H7 (cell line): ENCODE measurements around the gene ENO2. TPM values are rescaled to one million over a fixed set of nuclear protein-coding genes. Genes with fewer than 3 reads are reported as not detected.

Source experiments
- DNase-seq: peaks from one replicate; pipeline ENCODE4 v3.0.0; 2012
- H3K27me3 ChIP-seq: 2 replicates; pipeline ENCODE4 v1.6.0; 2011; ENCODE audit warnings: mild to moderate bottlenecking, low read length; ENCODE audit not compliant: control insufficient read depth, insufficient read depth
- H3K36me3 ChIP-seq: replicated peaks from 2 replicates; pipeline ENCODE4 v1.5.1; 2011; ENCODE audit warnings: low read length; ENCODE audit not compliant: control insufficient read depth, insufficient read depth
- H3K4me3 ChIP-seq: 2 replicates; pipeline ENCODE4 v1.5.1; 2011; ENCODE audit warnings: low read depth, mild to moderate bottlenecking, control low read depth, low read length, moderate library complexity; ENCODE audit not compliant: insufficient read depth
- total RNA-seq: library from RNA; depleted of rRNA; stranded (reverse); fragments of >200 nt; shearing (Covaris generic); gene quantifications from 2 replicates; pipeline ENCODE4 v1.2.3, GENCODE V29; 2014

Gene ENO2
- total RNA-seq, 1 experiment from 2014 or later, result 47.4 TPM

GRCh38 chr12:6960593-6961277 lies 46.4 kb downstream of the ENO2 start:
- Histone ChIP-seq H3K27me3 (no peaks in the 10 kb centered on the region), H3K4me3 (no peak overlapping the region), H3K36me3 (peaks cover 5% of the 10 kb centered on the region)
- DNase-seq, result peak; percentile 76

GRCh38 chr12:6961278-6961694 lies 46.9 kb downstream of the ENO2 start:
- no peaks in the 10 kb centered on the region for H3K27me3 ChIP-seq
- H3K36me3 ChIP-seq, result peaks cover 9% of the 10 kb centered on the region
- DNase-seq, result peak; percentile 74
- H3K4me3 ChIP-seq, result no peak overlapping the region; the same call in 1 of the 2 replicates

GRCh38 chr12:6961695-6962284 lies 47.4 kb downstream of the ENO2 start:
- peaks cover 11% of the 10 kb centered on the region for H3K36me3 ChIP-seq
- peak overlapping the region; percentile 49; the same call in 1 of the 2 replicates for H3K4me3 ChIP-seq
- peak; percentile 92 for DNase-seq
- H3K27me3 ChIP-seq, result no peaks in the 10 kb centered on the region

GRCh38 chr12:6962285-6963015 lies 48.1 kb downstream of the ENO2 start:
- DNase-seq, result peak; percentile 79
- H3K36me3 ChIP-seq, result peaks cover 17% of the 10 kb centered on the region
- peak overlapping the region; percentile 49; the same call in 1 of the 2 replicates for H3K4me3 ChIP-seq
- no peaks in the 10 kb centered on the region for H3K27me3 ChIP-seq

- Histone ChIP-seq H3K4me3 (peak overlapping the region; percentile 49), H3K36me3 (peaks cover 24% of the 10 kb centered on the region), H3K27me3 (no peaks in the 10 kb centered on the region)
- DNase-seq, result peak; percentile 88
These were observed 48.8 kb downstream of the ENO2 start for GRCh38 chr12:6963016-6963731.

GRCh38 chr12:6963791-6964413 lies 49.5 kb downstream of the ENO2 start:
- Histone ChIP-seq H3K4me3 (peak overlapping the region; percentile 49; the same call in 1 of the 2 replicates), H3K27me3 (no peaks in the 10 kb centered on the region), H3K36me3 (peaks cover 31% of the 10 kb centered on the region)
- peak; percentile 44 for DNase-seq

GRCh38 chr12:6964605-6965025 lies 50.2 kb downstream of the ENO2 start:
- no peak overlapping the region for H3K4me3 ChIP-seq
- DNase-seq, result no peak
- H3K36me3 ChIP-seq, result peaks cover 34% of the 10 kb centered on the region
- no peaks in the 10 kb centered on the region for H3K27me3 ChIP-seq

- Histone ChIP-seq H3K36me3 (peaks cover 34% of the 10 kb centered on the region), H3K27me3 (no peaks in the 10 kb centered on the region), H3K4me3 (no peak overlapping the region)
- peak; percentile 93 for DNase-seq
These were observed 50.8 kb downstream of the ENO2 start for GRCh38 chr12:6965026-6965661.

GRCh38 chr12:6965714-6966113 lies 51.3 kb downstream of the ENO2 start:
- H3K27me3 ChIP-seq, result no peaks in the 10 kb centered on the region

GRCh38 chr12:6966351-6966750 lies 52.0 kb downstream of the ENO2 start:
- peaks cover 34% of the 10 kb centered on the region for H3K36me3 ChIP-seq
- no peaks in the 10 kb centered on the region for H3K27me3 ChIP-seq
- H3K4me3 ChIP-seq, result no peak overlapping the region
- DNase-seq, result no peak

More at GRCh38 chr12:6965714-6966113, 51.3 kb downstream of the ENO2 start:
- Histone ChIP-seq H3K4me3 (no peak overlapping the region), H3K36me3 (peaks cover 34% of the 10 kb centered on the region)
- peak; percentile 47 for DNase-seq

- Histone ChIP-seq H3K27me3 (no peaks in the 10 kb centered on the region), H3K4me3 (no peak overlapping the region), H3K36me3 (peaks cover 34% of the 10 kb centered on the region)
- DNase-seq, result no peak
These were observed 53.3 kb downstream of the ENO2 start for GRCh38 chr12:6967651-6968100.

GRCh38 chr12:6968426-6968825 lies 54.0 kb downstream of the ENO2 start:
- Histone ChIP-seq H3K4me3 (no peak overlapping the region), H3K36me3 (peaks cover 34% of the 10 kb centered on the region), H3K27me3 (no peaks in the 10 kb centered on the region)
- no peak for DNase-seq

GRCh38 chr12:6970096-6970527 lies 55.7 kb downstream of the ENO2 start:
- H3K27me3 ChIP-seq, result no peaks in the 10 kb centered on the region
- DNase-seq, result no peak
- peak overlapping the region; percentile 75 for H3K4me3 ChIP-seq
- H3K36me3 ChIP-seq, result peaks cover 45% of the 10 kb centered on the region
